HepG2 (cell line): ENCODE measurements around the gene OAS2. TPM values are rescaled to one million over a fixed set of nuclear protein-coding genes. Genes with fewer than 3 reads are reported as not detected.
A peak's percentile ranks its signal among the peaks of the same experiment; 100 is the strongest.

Experiments used
- CENPX ChIP-seq: sonication (generic); formaldehyde crosslinking; IDR thresholded peaks from 2 replicates; pipeline ENCODE4 v1.9.0; 2021; ENCODE audit warnings: mild to moderate bottlenecking, missing genetic modification reagents, moderate library complexity
- DNMT1 ChIP-seq: sonication (generic); formaldehyde crosslinking; IDR thresholded peaks from 2 replicates; pipeline ENCODE4 v1.5.1; 2020; ENCODE audit warnings: mild to moderate bottlenecking, missing genetic modification reagents
- DR1 ChIP-seq: sonication (generic); formaldehyde crosslinking; IDR thresholded peaks from 2 replicates; pipeline ENCODE4 v1.8.0; 2021; ENCODE audit warnings: mild to moderate bottlenecking, missing genetic modification reagents, inconsistent platforms
- ELF3 ChIP-seq: IDR thresholded peaks from 2 replicates; pipeline ENCODE4 v1.6.1; 2016; ENCODE audit warnings: missing genetic modification reagents, missing compliant biosample characterization
- FOXO1 ChIP-seq: sonication (generic); formaldehyde crosslinking; IDR thresholded peaks from 2 replicates; pipeline ENCODE4 v1.4.0; 2020; ENCODE audit warnings: missing genetic modification reagents
- GMEB2 ChIP-seq: IDR thresholded peaks from 2 replicates; pipeline ENCODE4 v1.6.1; 2016; ENCODE audit warnings: missing biosample characterization, missing genetic modification reagents, low read depth
- MED1 ChIP-seq: sonication (generic); formaldehyde crosslinking; IDR thresholded peaks from 2 replicates; pipeline ENCODE4 v1.4.0; 2020; ENCODE audit warnings: missing genetic modification reagents
- MED8 ChIP-seq: sonication (generic); formaldehyde crosslinking; IDR thresholded peaks from 2 replicates; pipeline ENCODE4 v1.8.1; 2023; ENCODE audit warnings: mild to moderate bottlenecking, missing genetic modification reagents; ENCODE audit not compliant: insufficient replicate concordance
- MTA3 ChIP-seq: sonication (generic); formaldehyde crosslinking; IDR thresholded peaks from 2 replicates; pipeline ENCODE4 v1.4.0; 2020; ENCODE audit warnings: missing genetic modification reagents
- RARG ChIP-seq: sonication (generic); formaldehyde crosslinking; IDR thresholded peaks from 2 replicates; pipeline ENCODE4 v1.4.0; 2020; ENCODE audit warnings: low read depth, mild to moderate bottlenecking, missing genetic modification reagents
- ZNF138 ChIP-seq: sonication (generic); formaldehyde crosslinking; IDR thresholded peaks from 2 replicates; pipeline ENCODE4 v1.5.0; 2020; ENCODE audit warnings: mild to moderate bottlenecking, low read depth, missing genetic modification reagents
- ZNF232 ChIP-seq: sonication (generic); formaldehyde crosslinking; IDR thresholded peaks from 2 replicates; pipeline ENCODE4 v1.4.0; 2020; ENCODE audit warnings: missing genetic modification reagents, borderline replicate concordance
- ZNF296 ChIP-seq: sonication (generic); formaldehyde crosslinking; conservative IDR thresholded peaks from 2 replicates; pipeline ENCODE4 v1.5.0; 2020; ENCODE audit warnings: mild to moderate bottlenecking, missing genetic modification reagents
- ZNF615 ChIP-seq: sonication (generic); formaldehyde crosslinking; IDR thresholded peaks from 2 replicates; pipeline ENCODE4 v1.5.0; 2020; ENCODE audit warnings: mild to moderate bottlenecking, missing genetic modification reagents, borderline replicate concordance
- ZNF713 ChIP-seq: sonication (generic); formaldehyde crosslinking; IDR thresholded peaks from 2 replicates; pipeline ENCODE4 v1.4.0; 2020; ENCODE audit warnings: mild to moderate bottlenecking, missing genetic modification reagents
- ZSCAN9 ChIP-seq: IDR thresholded peaks from 2 replicates; pipeline ENCODE4 v1.6.1; 2016; ENCODE audit warnings: borderline replicate concordance
- polyA plus RNA-seq, 8 experiments: library from polyadenylated mRNA; depleted of rRNA in 3 of 8; stranded (reverse) in 7 of 8; unstranded in 1 of 8; fragments of >200 nt; fragmentation: Illumina TruSeq in 4 of 8; extraction: Trizol in 4 of 8; gene quantifications; 2 replicates each; pipeline versions ENCODE4 v1.2.1 to v1.2.3, GENCODE V29; 2011 to 2016; ENCODE audit warnings: low read depth in 4 of 8, missing spikeins in 1 of 8, mixed read lengths in 1 of 8; ENCODE audit not compliant: insufficient read depth in 1 of 8
- total RNA-seq, 5 experiments: library from RNA; depleted of rRNA; stranded (reverse); fragments of >200 nt; fragmentation: Illumina TruSeq; extraction: Trizol; gene quantifications; 2 replicates each; pipeline ENCODE4 v1.2.3, GENCODE V29; 2016; ENCODE audit warnings: low read depth in 1 of 5
- TF ChIP-seq, protein P1 (sequence below): sonication (generic); formaldehyde crosslinking; IDR thresholded peaks from 2 replicates; pipeline ENCODE4 v1.9.0; 2022; ENCODE audit warnings: missing genetic modification reagents, mild to moderate bottlenecking, borderline replicate concordance
- TF ChIP-seq, protein P2 (sequence below): sonication (generic); formaldehyde crosslinking; IDR thresholded peaks from 2 replicates; pipeline ENCODE4 v1.8.0; 2022; ENCODE audit warnings: mild to moderate bottlenecking, missing genetic modification reagents, moderate library complexity
- TF ChIP-seq, protein P3 (sequence below): IDR thresholded peaks from 2 replicates; pipeline ENCODE4 v1.6.1; 2012; ENCODE audit warnings: inconsistent platforms
- TF ChIP-seq, protein P4 (sequence below): sonication (generic); formaldehyde crosslinking; IDR thresholded peaks from 2 replicates; pipeline ENCODE4 v1.4.0; 2020; ENCODE audit warnings: missing genetic modification reagents, borderline replicate concordance

The OAS2 gene
- total and polyA plus RNA-seq, 2 of the 13 experiments (the other 11 are each of a cell fraction or from before 2014, with no cell fraction given), result 0.05 to 0.24 TPM

- TF ChIP-seq, protein P1, sequence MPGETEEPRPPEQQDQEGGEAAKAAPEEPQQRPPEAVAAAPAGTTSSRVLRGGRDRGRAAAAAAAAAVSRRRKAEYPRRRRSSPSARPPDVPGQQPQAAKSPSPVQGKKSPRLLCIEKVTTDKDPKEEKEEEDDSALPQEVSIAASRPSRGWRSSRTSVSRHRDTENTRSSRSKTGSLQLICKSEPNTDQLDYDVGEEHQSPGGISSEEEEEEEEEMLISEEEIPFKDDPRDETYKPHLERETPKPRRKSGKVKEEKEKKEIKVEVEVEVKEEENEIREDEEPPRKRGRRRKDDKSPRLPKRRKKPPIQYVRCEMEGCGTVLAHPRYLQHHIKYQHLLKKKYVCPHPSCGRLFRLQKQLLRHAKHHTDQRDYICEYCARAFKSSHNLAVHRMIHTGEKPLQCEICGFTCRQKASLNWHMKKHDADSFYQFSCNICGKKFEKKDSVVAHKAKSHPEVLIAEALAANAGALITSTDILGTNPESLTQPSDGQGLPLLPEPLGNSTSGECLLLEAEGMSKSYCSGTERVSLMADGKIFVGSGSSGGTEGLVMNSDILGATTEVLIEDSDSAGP, result peak; percentile 67; the same call in 1 of the 2 replicates
- peak; percentile 80 for TF ChIP-seq ELF3
- TF ChIP-seq GMEB2 (CRISPR knock-in tag), result no peak
- TF ChIP-seq RARG, result no peak
- TF ChIP-seq, protein P2, sequence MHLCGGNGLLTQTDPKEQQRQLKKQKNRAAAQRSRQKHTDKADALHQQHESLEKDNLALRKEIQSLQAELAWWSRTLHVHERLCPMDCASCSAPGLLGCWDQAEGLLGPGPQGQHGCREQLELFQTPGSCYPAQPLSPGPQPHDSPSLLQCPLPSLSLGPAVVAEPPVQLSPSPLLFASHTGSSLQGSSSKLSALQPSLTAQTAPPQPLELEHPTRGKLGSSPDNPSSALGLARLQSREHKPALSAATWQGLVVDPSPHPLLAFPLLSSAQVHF (CRISPR knock-in tag), result no peak
- TF ChIP-seq FOXO1, result 0 out of 2 replicates have a peak, but pooled peaks have one; percentile 20
- no peak for TF ChIP-seq CENPX
- TF ChIP-seq, protein P3, sequence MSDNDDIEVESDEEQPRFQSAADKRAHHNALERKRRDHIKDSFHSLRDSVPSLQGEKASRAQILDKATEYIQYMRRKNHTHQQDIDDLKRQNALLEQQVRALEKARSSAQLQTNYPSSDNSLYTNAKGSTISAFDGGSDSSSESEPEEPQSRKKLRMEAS, result peak; percentile 55; the same call in 1 of the 2 replicates
- peak; percentile 37 for TF ChIP-seq MED8 (CRISPR knock-in tag)
- TF ChIP-seq DR1 (CRISPR knock-in tag), result peak; percentile 31; the same call in 1 of the 2 replicates
- TF ChIP-seq ZNF615 (CRISPR knock-in tag), result no peak
- TF ChIP-seq ZNF232 (CRISPR knock-in tag), result no peak
- no peak for TF ChIP-seq ZNF713 (CRISPR knock-in tag)
- no peak for TF ChIP-seq DNMT1 (CRISPR knock-in tag)
- TF ChIP-seq, protein P4, sequence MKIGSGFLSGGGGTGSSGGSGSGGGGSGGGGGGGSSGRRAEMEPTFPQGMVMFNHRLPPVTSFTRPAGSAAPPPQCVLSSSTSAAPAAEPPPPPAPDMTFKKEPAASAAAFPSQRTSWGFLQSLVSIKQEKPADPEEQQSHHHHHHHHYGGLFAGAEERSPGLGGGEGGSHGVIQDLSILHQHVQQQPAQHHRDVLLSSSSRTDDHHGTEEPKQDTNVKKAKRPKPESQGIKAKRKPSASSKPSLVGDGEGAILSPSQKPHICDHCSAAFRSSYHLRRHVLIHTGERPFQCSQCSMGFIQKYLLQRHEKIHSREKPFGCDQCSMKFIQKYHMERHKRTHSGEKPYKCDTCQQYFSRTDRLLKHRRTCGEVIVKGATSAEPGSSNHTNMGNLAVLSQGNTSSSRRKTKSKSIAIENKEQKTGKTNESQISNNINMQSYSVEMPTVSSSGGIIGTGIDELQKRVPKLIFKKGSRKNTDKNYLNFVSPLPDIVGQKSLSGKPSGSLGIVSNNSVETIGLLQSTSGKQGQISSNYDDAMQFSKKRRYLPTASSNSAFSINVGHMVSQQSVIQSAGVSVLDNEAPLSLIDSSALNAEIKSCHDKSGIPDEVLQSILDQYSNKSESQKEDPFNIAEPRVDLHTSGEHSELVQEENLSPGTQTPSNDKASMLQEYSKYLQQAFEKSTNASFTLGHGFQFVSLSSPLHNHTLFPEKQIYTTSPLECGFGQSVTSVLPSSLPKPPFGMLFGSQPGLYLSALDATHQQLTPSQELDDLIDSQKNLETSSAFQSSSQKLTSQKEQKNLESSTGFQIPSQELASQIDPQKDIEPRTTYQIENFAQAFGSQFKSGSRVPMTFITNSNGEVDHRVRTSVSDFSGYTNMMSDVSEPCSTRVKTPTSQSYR (CRISPR knock-in tag), result peak; percentile 63; the same call in 1 of the 2 replicates
- peak; percentile 53; the same call in 1 of the 2 replicates for TF ChIP-seq ZNF138 (CRISPR knock-in tag)
- TF ChIP-seq ZNF296 (CRISPR knock-in tag), result no peak
- 0 out of 2 replicates have a peak, but pooled peaks have one; percentile 46 for TF ChIP-seq ZSCAN9 (CRISPR knock-in tag)
- TF ChIP-seq MTA3 (CRISPR knock-in tag), result no peak
- peak; percentile 52; the same call in 1 of the 2 replicates for TF ChIP-seq MED1 (CRISPR knock-in tag)
These were observed 40.3 kb upstream of the OAS2 start, which contains the start of gene OAS3 (continued) for GRCh38 chr12:112937741-112938719.
